ENCODE data around the gene DNHD1. TPM values are rescaled to one million over a fixed set of nuclear protein-coding genes. Genes with fewer than 3 reads are reported as not detected.

DNHD1 gene
- total and polyA plus RNA-seq, 2 of the 13 experiments (the other 11 are each of a cell fraction or from before 2014, with no cell fraction given): 2.7 to 9.3 TPM

DNA sequence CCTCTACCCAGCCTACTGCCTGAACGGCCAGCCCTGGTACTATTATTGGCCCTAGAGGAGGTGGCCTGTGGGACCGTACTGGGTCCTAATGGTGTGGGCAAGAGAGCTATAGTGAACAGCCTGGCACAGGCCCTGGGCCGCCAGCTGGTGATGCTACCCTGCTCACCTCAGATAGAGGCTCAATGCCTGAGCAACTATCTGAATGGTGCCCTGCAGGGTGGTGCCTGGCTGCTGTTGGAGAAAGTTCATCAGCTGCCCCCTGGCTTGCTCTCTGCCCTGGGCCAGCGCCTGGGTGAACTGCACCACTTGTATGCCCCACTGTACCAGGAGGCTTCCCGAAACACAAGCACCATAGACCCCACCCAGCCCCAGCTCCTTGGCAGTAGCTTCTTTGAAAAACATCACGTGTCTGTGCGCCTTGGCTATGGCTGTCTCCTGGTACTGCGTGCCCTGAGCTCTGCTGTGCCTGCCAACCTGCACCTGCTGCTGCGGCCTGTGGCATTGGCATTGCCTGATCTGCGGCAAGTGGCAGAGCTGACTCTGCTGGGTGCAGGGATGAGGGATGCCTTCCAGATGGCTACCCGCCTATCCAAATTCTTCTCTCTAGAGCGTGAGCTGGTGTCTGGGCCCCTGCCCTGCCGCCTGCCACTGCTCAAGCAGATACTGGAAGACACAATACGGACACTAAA lies 49.0 kb downstream of the DNHD1 start (continued):
- TF ChIP-seq MBD4 (IDR thresholded peaks at IDR 0.05; ENCODE audit: borderline replicate concordance, low read length) (no peak), XRCC5 (optimal IDR thresholded peaks at IDR 0.05; ENCODE audit: low read length) (no peak)
- TF ChIP-seq, protein P1, sequence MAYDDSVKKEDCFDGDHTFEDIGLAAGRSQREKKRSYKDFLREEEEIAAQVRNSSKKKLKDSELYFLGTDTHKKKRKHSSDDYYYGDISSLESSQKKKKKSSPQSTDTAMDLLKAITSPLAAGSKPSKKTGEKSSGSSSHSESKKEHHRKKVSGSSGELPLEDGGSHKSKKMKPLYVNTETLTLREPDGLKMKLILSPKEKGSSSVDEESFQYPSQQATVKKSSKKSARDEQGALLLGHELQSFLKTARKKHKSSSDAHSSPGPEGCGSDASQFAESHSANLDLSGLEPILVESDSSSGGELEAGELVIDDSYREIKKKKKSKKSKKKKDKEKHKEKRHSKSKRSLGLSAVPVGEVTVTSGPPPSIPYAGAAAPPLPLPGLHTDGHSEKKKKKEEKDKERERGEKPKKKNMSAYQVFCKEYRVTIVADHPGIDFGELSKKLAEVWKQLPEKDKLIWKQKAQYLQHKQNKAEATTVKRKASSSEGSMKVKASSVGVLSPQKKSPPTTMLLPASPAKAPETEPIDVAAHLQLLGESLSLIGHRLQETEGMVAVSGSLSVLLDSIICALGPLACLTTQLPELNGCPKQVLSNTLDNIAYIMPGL (CRISPR knock-in tag; IDR thresholded peaks at IDR 0.05; ENCODE audit: borderline replicate concordance in 1 of 2, low read depth in 1 of 2): no peak

- Histone ChIP-seq H3K9ac (ENCODE audit: insufficient read depth, low read depth, low read length) (no peak overlapping the region), H3K9me3 (ENCODE audit: low read length) (no peaks in the 10 kb centered on the region), H4K20me1 (ENCODE audit: insufficient read depth, low read length) (no peaks in the 10 kb centered on the region), H3K4me2 (ENCODE audit: low read depth, low read length) (no peak overlapping the region), H3K36me3 (replicated peaks in 1 of 2; ENCODE audit: control insufficient read depth in 1 of 2, insufficient read depth in 2 of 2, low read length in 2 of 2) (peaks cover 0 to 1% of the 10 kb centered on the region in 2 experiments; a peak in 2 of 5 replicates), H2AFZ (ENCODE audit: low read length) (no peak overlapping the region), H3K4me1 (ENCODE audit: insufficient read depth, low read length) (no peaks in the 10 kb centered on the region), H3K79me2 (ENCODE audit: insufficient read depth, low read length) (no peaks in the 10 kb centered on the region), H3K27ac (ENCODE audit: extremely low read length, insufficient read depth, low read length) (no peak overlapping the region), H3K27me3 (ENCODE audit: control insufficient read depth in 1 of 2, insufficient read depth in 2 of 2, low read length in 2 of 2) (no peaks in the 10 kb centered on the region), H3K4me3 (replicated peaks in 1 of 3; ENCODE audit: insufficient read depth in 1 of 3, low read depth in 2 of 3, low read length in 3 of 3) (no peak overlapping the region)
- in situ Hi-C loops (cut with HindIII; ENCODE audit: extremely low pct_ligation_motif_present, low pct_unique_long_range_greater_than_20kb) (loop anchor here (5.0 kb wide), 1 partner anchor 136 kb away; the partner anchor contains the start of gene MRPL17), intact Hi-C loops (cut with micrococcal nuclease; ENCODE audit: unreplicated experiment) (no loop called here)
- DNase-seq (ENCODE audit: low spot score) (no peak), FAIRE-seq (no peak), ATAC-seq (no peak)
- BruUV-seq (replicated peaks): no TSS peak
- CTCF ChIA-PET (ENCODE audit: low intra/inter-chr PET ratio, low total read pairs): no interaction called here
- 95% methylated on average over 8 of the region's 8 CpGs for WGBS (ENCODE audit: low lambda C conversion rate)
- POLR2A ChIA-PET: no interaction called here
- TF ChIP-seq TBL1XR1 (IDR thresholded peaks at IDR 0.05; ENCODE audit: borderline replicate concordance, low read length, partially characterized antibody) (no peak), PTBP1 (IDR thresholded peaks at IDR 0.05; ENCODE audit: low read depth, low read length, poor library complexity, severe bottlenecking) (no peak), ZFP1 (CRISPR knock-in tag; IDR thresholded peaks at IDR 0.05) (no peak), ETV6 (CRISPR knock-in tag; conservative IDR thresholded peaks at IDR 0.05) (no peak), REL (CRISPR knock-in tag; conservative IDR thresholded peaks at IDR 0.05) (no peak), ATF4 (CRISPR knock-in tag; IDR thresholded peaks at IDR 0.05) (no peak), GABPB1 (CRISPR knock-in tag; IDR thresholded peaks at IDR 0.05) (no peak), KAT7 (CRISPR knock-in tag; IDR thresholded peaks at IDR 0.05; ENCODE audit: borderline replicate concordance) (no peak), ARNTL (CRISPR knock-in tag; IDR thresholded peaks at IDR 0.05) (no peak), RCOR2 (CRISPR knock-in tag; IDR thresholded peaks at IDR 0.05) (no peak), FOXA1 (IDR thresholded peaks at IDR 0.05) (no peak), FOXA1 (CRISPR knock-in tag; IDR thresholded peaks at IDR 0.05) (no peak), REXO4 (CRISPR knock-in tag; IDR thresholded peaks at IDR 0.05; ENCODE audit: borderline replicate concordance) (no peak), NR2F1 (CRISPR knock-in tag; IDR thresholded peaks at IDR 0.05) (no peak)
- TF ChIP-seq, protein P2, sequence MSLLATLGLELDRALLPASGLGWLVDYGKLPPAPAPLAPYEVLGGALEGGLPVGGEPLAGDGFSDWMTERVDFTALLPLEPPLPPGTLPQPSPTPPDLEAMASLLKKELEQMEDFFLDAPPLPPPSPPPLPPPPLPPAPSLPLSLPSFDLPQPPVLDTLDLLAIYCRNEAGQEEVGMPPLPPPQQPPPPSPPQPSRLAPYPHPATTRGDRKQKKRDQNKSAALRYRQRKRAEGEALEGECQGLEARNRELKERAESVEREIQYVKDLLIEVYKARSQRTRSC (CRISPR knock-in tag; IDR thresholded peaks at IDR 0.05; ENCODE audit: low read depth): no peak
- TF ChIP-seq, protein P3, sequence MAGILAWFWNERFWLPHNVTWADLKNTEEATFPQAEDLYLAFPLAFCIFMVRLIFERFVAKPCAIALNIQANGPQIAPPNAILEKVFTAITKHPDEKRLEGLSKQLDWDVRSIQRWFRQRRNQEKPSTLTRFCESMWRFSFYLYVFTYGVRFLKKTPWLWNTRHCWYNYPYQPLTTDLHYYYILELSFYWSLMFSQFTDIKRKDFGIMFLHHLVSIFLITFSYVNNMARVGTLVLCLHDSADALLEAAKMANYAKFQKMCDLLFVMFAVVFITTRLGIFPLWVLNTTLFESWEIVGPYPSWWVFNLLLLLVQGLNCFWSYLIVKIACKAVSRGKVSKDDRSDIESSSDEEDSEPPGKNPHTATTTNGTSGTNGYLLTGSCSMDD (CRISPR knock-in tag; IDR thresholded peaks at IDR 0.05): no peak
Observed at GRCh38 chr11:6546735-6547134, 49.7 kb downstream of the DNHD1 start.

Measured in HepG2 (cell line).